ENCODE results near the gene ANKFN1.

ANKFN1 gene

GRCh38 chr17:56514264-56514663 lies 361.0 kb downstream of the ANKFN1 start:
- no peak for DNase-seq

GRCh38 chr17:56514899-56515298 lies 361.6 kb downstream of the ANKFN1 start:
- no peak for DNase-seq

GRCh38 chr17:56521414-56522141 lies 368.3 kb downstream of the ANKFN1 start:
- DNase-seq, result no peak

GRCh38 chr17:56523042-56523441 lies 369.8 kb downstream of the ANKFN1 start:
- DNase-seq, result no peak

GRCh38 chr17:56528696-56529095 lies 375.4 kb downstream of the ANKFN1 start:
- no peak for DNase-seq

- no peak for DNase-seq
Measured at GRCh38 chr17:56532926-56533325, 379.7 kb downstream of the ANKFN1 start.

- no peak for DNase-seq
Measured at GRCh38 chr17:56536766-56537165, 383.5 kb downstream of the ANKFN1 start.

GRCh38 chr17:56540836-56541235 lies 387.6 kb downstream of the ANKFN1 start:
- DNase-seq, result no peak

GRCh38 chr17:56543280-56543679 lies 390.0 kb downstream of the ANKFN1 start:
- no peak for DNase-seq

- no peak for DNase-seq
Measured at GRCh38 chr17:56545106-56545505, 391.8 kb downstream of the ANKFN1 start.

- no peak for DNase-seq
Measured at GRCh38 chr17:56545930-56546329, 392.7 kb downstream of the ANKFN1 start.

- no peak for DNase-seq
Measured at GRCh38 chr17:56548661-56549060, 395.4 kb downstream of the ANKFN1 start.

GRCh38 chr17:56549501-56549900 lies 396.2 kb downstream of the ANKFN1 start:
- no peak for DNase-seq

- no peak for DNase-seq
Measured at GRCh38 chr17:56557682-56558081, 404.4 kb downstream of the ANKFN1 start.

- DNase-seq, result no peak
Measured at GRCh38 chr17:56558088-56558487, 404.8 kb downstream of the ANKFN1 start.
